Neural progenitor cell (in vitro differentiated cells): ENCODE measurements around the gene PPIE. TPM values are rescaled to one million over a fixed set of nuclear protein-coding genes. Genes with fewer than 3 reads are reported as not detected.

ENCODE experiments used
- DNase-seq: peaks from one replicate; pipeline ENCODE4 v3.0.0-alpha.2; 2016; ENCODE audit warnings: low spot score
- H2AFZ ChIP-seq: fragments of 200-600 bp; sonication (generic); replicated peaks from 2 replicates; pipeline ENCODE4 v1.6.1; 2016; ENCODE audit warnings: antibody characterized with exemption
- H3F3A ChIP-seq: fragments of 200-600 bp; sonication (generic); 2 replicates; pipeline ENCODE4 v1.6.1; 2016; ENCODE audit warnings: antibody characterized with exemption, low read depth
- H3K27ac ChIP-seq: fragments of 200-600 bp; sonication (generic); 2 replicates; pipeline ENCODE4 v1.5.1; 2016; ENCODE audit warnings: mild to moderate bottlenecking
- H3K27me3 ChIP-seq: fragments of 200-600 bp; sonication (generic); 2 replicates; pipeline ENCODE4 v1.6.1; 2016; ENCODE audit warnings: mild to moderate bottlenecking, moderate library complexity
- H3K36me3 ChIP-seq: fragments of 200-600 bp; sonication (generic); 2 replicates; pipeline ENCODE4 v1.5.1; 2016
- H3K4me1 ChIP-seq: fragments of 200-600 bp; sonication (generic); 2 replicates; pipeline ENCODE4 v1.6.1; 2016; ENCODE audit warnings: mixed run types
- H3K4me2 ChIP-seq: fragments of 200-600 bp; sonication (generic); 2 replicates; pipeline ENCODE4 v1.6.1; 2016
- H3K4me3 ChIP-seq: fragments of 200-600 bp; sonication (generic); 2 replicates; pipeline ENCODE4 v1.5.1; 2016
- H3K79me2 ChIP-seq: fragments of 200-600 bp; sonication (generic); 2 replicates; pipeline ENCODE4 v1.6.1; 2016; ENCODE audit warnings: low read depth
- H3K9ac ChIP-seq: fragments of 200-600 bp; sonication (generic); 2 replicates; pipeline ENCODE4 v1.6.1; 2016
- H3K9me3 ChIP-seq: fragments of 200-600 bp; sonication (generic); 2 replicates; pipeline ENCODE4 v1.5.1; 2016; ENCODE audit warnings: low read depth
- H4K20me1 ChIP-seq: fragments of 200-600 bp; sonication (generic); 2 replicates; pipeline ENCODE4 v1.6.1; 2016; ENCODE audit warnings: low read depth
- H3K27ac Mint-ChIP-seq: 3 replicates; pipeline ENCODE4 v1.8.0; 2021; ENCODE audit warnings: mixed read lengths
- H3K27me3 Mint-ChIP-seq: 2 replicates; pipeline ENCODE4 v1.8.0; 2022; ENCODE audit warnings: low read depth, mild to moderate bottlenecking, inconsistent platforms, moderate library complexity, mixed read lengths; ENCODE audit not compliant: insufficient read depth
- H3K36me3 Mint-ChIP-seq: 3 replicates; pipeline ENCODE4 v1.8.0; 2021; ENCODE audit warnings: mixed read lengths
- H3K4me1 Mint-ChIP-seq: 3 replicates; pipeline ENCODE4 v1.8.0; 2021; ENCODE audit warnings: mixed read lengths
- H3K4me3 Mint-ChIP-seq: 3 replicates; pipeline ENCODE4 v1.8.0; 2021; ENCODE audit warnings: mild to moderate bottlenecking, moderate library complexity, mixed read lengths
- H3K9me3 Mint-ChIP-seq: 3 replicates; pipeline ENCODE4 v1.8.0; 2020; ENCODE audit warnings: mixed read lengths
- EZH2 ChIP-seq: fragments of 200-600 bp; sonication (generic); IDR thresholded peaks from 2 replicates; pipeline ENCODE4 v1.6.1; 2017; ENCODE audit warnings: antibody characterized with exemption, mild to moderate bottlenecking, moderate library complexity
- EZH2phosphoT487 ChIP-seq: fragments of 200-600 bp; sonication (generic); IDR thresholded peaks from 2 replicates; pipeline ENCODE4 v1.6.1; 2017; ENCODE audit warnings: antibody characterized with exemption
- total RNA-seq: library from RNA; depleted of rRNA; stranded (reverse); fragments of >200 nt; gene quantifications from 2 replicates; pipeline ENCODE4 v1.2.3, GENCODE V29; 2015; ENCODE audit warnings: low replicate concordance
- TF ChIP-seq, protein P1 (sequence below): fragments of 200-600 bp; sonication (generic); IDR thresholded peaks from 2 replicates; pipeline ENCODE4 v1.5.1; 2017; ENCODE audit warnings: antibody characterized with exemption, mild to moderate bottlenecking

PPIE gene
- total RNA-seq, 1 donor from 2014 or later = 57.2 TPM

- H2AFZ ChIP-seq = peak overlapping the region; percentile 11
These were observed 46.3 kb upstream of the PPIE start for GRCh38 chr1:39692152-39693074.

DNA sequence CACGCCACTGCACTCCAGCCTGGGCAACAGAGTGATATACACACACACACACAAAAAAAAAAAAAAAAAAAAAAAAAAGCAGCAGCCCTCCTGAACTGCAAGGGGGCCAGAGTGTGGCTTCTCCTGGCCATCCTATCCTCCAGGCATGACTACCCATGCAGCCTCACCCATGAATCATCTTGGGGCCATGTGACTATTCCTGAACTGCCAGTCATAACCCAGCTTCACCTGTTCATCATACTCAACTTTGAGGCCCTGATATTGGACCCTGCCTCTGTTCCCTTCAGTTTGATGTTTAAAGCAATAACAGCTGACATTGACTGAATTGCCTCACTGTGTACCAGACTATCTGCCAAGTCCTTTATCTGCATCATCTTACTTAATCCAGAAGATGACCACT, 44.7 kb upstream of the PPIE start:
- H3K9me3 Mint-ChIP-seq = no peaks in the 10 kb centered on the region
- TF ChIP-seq, protein P1, sequence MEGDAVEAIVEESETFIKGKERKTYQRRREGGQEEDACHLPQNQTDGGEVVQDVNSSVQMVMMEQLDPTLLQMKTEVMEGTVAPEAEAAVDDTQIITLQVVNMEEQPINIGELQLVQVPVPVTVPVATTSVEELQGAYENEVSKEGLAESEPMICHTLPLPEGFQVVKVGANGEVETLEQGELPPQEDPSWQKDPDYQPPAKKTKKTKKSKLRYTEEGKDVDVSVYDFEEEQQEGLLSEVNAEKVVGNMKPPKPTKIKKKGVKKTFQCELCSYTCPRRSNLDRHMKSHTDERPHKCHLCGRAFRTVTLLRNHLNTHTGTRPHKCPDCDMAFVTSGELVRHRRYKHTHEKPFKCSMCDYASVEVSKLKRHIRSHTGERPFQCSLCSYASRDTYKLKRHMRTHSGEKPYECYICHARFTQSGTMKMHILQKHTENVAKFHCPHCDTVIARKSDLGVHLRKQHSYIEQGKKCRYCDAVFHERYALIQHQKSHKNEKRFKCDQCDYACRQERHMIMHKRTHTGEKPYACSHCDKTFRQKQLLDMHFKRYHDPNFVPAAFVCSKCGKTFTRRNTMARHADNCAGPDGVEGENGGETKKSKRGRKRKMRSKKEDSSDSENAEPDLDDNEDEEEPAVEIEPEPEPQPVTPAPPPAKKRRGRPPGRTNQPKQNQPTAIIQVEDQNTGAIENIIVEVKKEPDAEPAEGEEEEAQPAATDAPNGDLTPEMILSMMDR = no peak
- TF ChIP-seq EZH2 (no peak), EZH2phosphoT487 (no peak)
- no peak overlapping the region for H3K27ac ChIP-seq
- H3K4me1 ChIP-seq = peaks cover 7% of the 10 kb centered on the region
- no peaks in the 10 kb centered on the region for H3F3A ChIP-seq
- peaks cover 36% of the 10 kb centered on the region for H4K20me1 ChIP-seq
- no peak overlapping the region for H3K27ac Mint-ChIP-seq
- peaks cover 100% of the 10 kb centered on the region for H3K27me3 ChIP-seq
- H3K36me3 Mint-ChIP-seq = no peaks in the 10 kb centered on the region
- no peak overlapping the region for H3K9ac ChIP-seq
- H3K27me3 Mint-ChIP-seq = peaks cover 43% of the 10 kb centered on the region
- no peaks in the 10 kb centered on the region for H3K9me3 ChIP-seq
- no peak overlapping the region for H3K4me3 Mint-ChIP-seq
- no peaks in the 10 kb centered on the region for H3K79me2 ChIP-seq
- no peak overlapping the region for H3K4me2 ChIP-seq
- DNase-seq = no peak
- H3K36me3 ChIP-seq = no peaks in the 10 kb centered on the region
- no peak overlapping the region for H2AFZ ChIP-seq
- H3K4me1 Mint-ChIP-seq = peaks cover 23% of the 10 kb centered on the region
- H3K4me3 ChIP-seq = no peak overlapping the region

More at GRCh38 chr1:39692152-39693074, 46.3 kb upstream of the PPIE start:
- Histone ChIP-seq H3K4me2 (peak overlapping the region; percentile 74), H3K9ac (no peak overlapping the region), H3K36me3 (no peaks in the 10 kb centered on the region), H3K79me2 (no peaks in the 10 kb centered on the region), H3K4me3 (peak overlapping the region; percentile 32), H3K4me1 (peaks cover 7% of the 10 kb centered on the region), H3K27me3 (peaks cover 100% of the 10 kb centered on the region), H3K9me3 (no peaks in the 10 kb centered on the region), H3K27ac (no peak overlapping the region), H3F3A (no peaks in the 10 kb centered on the region), H4K20me1 (peaks cover 36% of the 10 kb centered on the region)
- H3K4me1 Mint-ChIP-seq = peaks cover 31% of the 10 kb centered on the region
- TF ChIP-seq, protein P1 = no peak
- TF ChIP-seq EZH2 (peak; percentile 94), EZH2phosphoT487 (peak; percentile 81)
- H3K27ac Mint-ChIP-seq = no peak overlapping the region
- H3K9me3 Mint-ChIP-seq = no peaks in the 10 kb centered on the region
- DNase-seq = peak; percentile 70
- H3K36me3 Mint-ChIP-seq = no peaks in the 10 kb centered on the region
- peak overlapping the region; percentile 75 for H3K4me3 Mint-ChIP-seq
- H3K27me3 Mint-ChIP-seq = peaks cover 45% of the 10 kb centered on the region

DNA sequence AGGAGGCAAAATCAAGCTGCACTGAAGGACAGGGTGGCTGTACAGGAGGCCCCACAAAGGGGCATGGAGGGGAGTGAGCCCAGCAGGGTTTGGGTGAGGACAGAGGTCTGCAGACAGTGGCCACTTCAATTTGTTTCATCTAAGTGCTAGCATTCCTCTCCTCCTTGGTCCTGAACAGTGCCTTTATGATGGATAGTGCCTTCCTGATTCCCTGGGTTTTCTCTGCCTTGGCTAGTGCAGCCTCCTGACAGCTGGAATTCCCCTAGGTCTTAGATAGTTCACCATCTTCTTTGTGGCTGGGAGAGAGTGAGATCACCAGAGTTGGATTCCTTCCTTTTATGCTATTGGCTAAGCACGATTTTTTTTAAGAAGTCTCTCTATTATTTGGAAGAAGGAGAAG, 43.7 kb upstream of the PPIE start:
- peaks cover 38% of the 10 kb centered on the region for H3K27me3 Mint-ChIP-seq
- Histone ChIP-seq H3K27me3 (peaks cover 100% of the 10 kb centered on the region), H3K79me2 (no peaks in the 10 kb centered on the region), H3K4me1 (peaks cover 7% of the 10 kb centered on the region), H3F3A (no peaks in the 10 kb centered on the region), H3K9me3 (no peaks in the 10 kb centered on the region), H3K36me3 (no peaks in the 10 kb centered on the region), H3K4me2 (no peak overlapping the region), H2AFZ (no peak overlapping the region), H3K27ac (no peak overlapping the region), H4K20me1 (peaks cover 27% of the 10 kb centered on the region), H3K4me3 (no peak overlapping the region), H3K9ac (no peak overlapping the region)
- H3K4me3 Mint-ChIP-seq = no peak overlapping the region
- no peak overlapping the region for H3K27ac Mint-ChIP-seq
- no peaks in the 10 kb centered on the region for H3K9me3 Mint-ChIP-seq
- no peak for DNase-seq
- H3K36me3 Mint-ChIP-seq = no peaks in the 10 kb centered on the region
- H3K4me1 Mint-ChIP-seq = peaks cover 13% of the 10 kb centered on the region
- TF ChIP-seq, protein P1 = no peak
- TF ChIP-seq EZH2phosphoT487 (no peak), EZH2 (no peak)
